Right ventricle myocardium inferior (tissue), 1 donor: ENCODE data around the gene SAP25. TPM values are rescaled to one million over a fixed set of nuclear protein-coding genes. Genes with fewer than 3 reads are reported as not detected.

Experiments
- ATAC-seq: fragments of 200-7000 bp; cut with Tn5 transposase; one replicate; pipeline ENCODE4 v1.9.1; 2020; ENCODE audit warnings: mild to moderate bottlenecking, moderate library complexity
- DNase-seq: peaks from one replicate; pipeline ENCODE4 v3.0.0; 2021; ENCODE audit errors: missing footprints
- intact Hi-C: fragments of 100-400 bp; cut with DNase I; formaldehyde crosslinking; loops from one replicate; pipeline ENCODE4 v1.11.0; 2022
- long read RNA-seq: library from polyadenylated mRNA; unstranded; transcript quantifications from one replicate; pipeline ENCODE4 v2.0.0, GENCODE V29; 2021
- total RNA-seq: library from RNA; stranded (reverse); fragmentation: NEBNext Ultra II Directional; extraction: Animal tissue kit (Norgen Biotek cat#: 25700); gene quantifications from one replicate; pipeline ENCODE4 v1.2.1, GENCODE V29; 2021
- donor health status: DM: no; HTN: yes; CAD: no; lungs with severe emphysema.

The SAP25 gene
- 0.84 TPM for total RNA-seq
- long read RNA-seq, partial matches to known transcripts = 0 of 1 reads
- long read RNA-seq, other reads (novel, unspliced or antisense) = 0 of 1 reads

DNA sequence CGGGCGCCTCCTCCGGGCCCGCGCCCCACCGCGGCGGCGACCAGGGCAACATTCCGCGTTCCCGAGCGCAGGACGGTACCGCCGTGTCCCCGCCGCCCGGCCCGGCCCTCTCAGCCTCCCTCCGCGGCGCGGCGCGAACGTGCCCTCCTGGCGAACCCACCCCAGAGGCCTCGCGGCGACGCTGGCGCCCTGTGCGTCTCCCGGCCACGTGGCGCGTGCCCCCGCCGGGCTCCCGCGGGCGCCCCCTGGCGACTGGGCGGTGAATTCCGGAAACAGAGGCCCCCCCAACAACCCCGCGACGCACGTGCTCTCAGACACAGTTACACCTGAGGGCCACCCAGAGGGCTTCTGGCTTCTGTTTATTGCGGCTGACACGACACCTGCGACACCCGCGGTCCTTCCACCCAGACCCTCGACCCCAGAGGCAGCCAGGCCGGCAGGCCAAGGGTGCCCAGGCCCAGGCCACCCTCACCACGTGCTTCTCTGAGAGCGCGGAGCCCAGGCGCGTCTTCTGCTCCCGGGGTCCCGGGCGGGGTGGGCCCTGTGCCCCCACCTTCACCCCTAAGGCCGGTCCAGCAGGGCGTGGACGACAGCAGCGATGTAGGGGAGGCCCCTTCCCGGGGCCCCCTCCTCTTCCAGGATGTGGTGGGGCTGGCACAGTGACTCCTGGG lies at the start of gene SAP25:
Gene SAP25, minus strand, starts transcription at position 210 of the 671 bp plus-strand sequence. Its CDS starts 158 bp downstream, at position 52.
- no peak for DNase-seq
- intact Hi-C loops = no loop called here
- no peak for ATAC-seq

DNA sequence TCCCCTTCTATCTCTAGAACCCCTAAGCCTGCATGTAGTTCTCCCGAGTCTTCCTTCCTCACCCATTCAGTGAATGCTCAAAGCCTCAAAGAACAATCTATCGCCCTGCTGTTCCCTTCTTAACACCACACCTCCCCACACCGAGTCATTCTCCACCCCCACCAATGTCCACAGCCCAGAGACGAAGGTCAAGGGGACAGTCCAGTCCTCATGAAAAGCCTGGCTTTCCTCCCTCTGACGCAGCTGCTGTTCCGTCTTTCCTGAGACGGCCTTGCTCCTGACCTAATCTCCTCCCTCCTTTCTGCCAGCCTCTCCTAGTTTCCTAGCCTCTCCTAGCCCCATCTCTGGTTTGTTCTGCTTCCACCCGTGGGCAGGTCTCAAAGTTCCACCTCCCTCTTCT lies 47.9 kb upstream of the SAP25 start:
- ATAC-seq (no peak), DNase-seq (no peak)
- intact Hi-C loops = no loop called here

DNA sequence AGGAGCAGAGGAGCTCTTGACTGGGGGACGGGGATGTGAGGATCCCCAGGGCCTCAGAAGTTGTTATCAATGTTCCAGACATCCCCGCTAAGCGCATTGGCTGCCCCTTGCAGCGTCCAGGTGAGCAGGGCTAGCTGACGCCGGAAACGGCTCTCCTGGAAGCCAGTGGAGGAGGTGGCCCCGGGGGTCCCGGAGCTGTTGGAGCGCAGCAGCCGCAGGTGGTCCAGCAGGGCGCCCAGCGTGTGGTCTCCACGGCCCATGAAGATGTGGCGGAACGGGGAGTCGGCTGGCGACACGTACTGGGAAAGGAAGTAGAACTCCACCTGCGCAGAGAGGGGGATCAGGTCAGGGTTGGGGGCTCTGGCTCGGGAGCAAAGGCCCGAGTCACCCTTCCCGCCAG lies 47.1 kb upstream of the SAP25 start:
- intact Hi-C loops = no loop called here
- DNase-seq = no peak
- no peak for ATAC-seq

DNA sequence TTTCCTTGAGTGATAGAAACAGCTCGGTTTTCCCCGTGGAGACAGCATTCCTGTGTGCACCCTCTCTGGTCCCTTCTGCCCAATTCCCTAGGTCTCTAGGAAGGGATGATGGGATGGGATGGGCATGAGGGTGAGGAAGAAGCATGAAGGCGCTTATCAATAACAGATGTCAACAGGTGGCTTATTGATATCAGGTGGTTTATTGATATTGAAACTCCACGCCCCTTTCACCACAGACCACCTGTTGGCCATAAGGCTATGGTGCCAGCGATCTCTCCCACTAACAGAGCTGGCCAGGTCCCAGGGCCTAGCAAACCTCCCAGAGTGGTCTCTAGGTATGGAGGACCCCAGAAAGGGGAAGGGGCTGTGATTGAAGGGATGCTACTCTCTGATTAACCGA lies 46.5 kb upstream of the SAP25 start:
- ATAC-seq = no peak
- DNase-seq = no peak
- intact Hi-C loops = no loop called here

DNA sequence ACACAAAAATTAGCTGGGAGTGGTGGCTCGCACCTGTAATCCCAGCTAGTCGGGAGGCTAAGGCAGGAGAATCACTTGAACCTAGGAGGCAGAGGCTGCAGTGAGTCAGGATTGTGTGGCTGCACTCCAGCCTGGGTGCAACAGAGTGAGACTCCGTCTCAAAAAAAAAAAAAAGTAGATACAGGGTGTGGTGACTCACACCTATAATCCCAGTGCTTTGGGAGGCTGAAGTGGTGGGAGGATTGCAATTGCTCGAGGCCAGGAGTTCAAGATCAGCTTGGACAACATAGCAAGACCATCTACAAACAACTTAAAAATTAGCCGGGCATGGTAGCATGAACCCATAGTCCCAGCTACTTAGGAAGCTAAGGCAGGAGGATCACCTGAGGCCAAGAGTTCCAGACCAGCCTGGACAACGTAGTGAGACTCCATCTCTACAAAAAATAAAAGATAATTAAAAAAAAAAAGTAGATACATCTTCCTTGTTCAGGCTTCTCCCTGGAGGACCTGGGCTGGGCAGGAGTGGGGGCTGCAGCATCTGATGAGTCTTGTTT lies 40.7 kb upstream of the SAP25 start:
- DNase-seq (no peak), ATAC-seq (no peak)
- intact Hi-C loops = loop anchor here (5.0 to 10.0 kb wide), 2 partner anchors 78 to 240 kb away; partner anchors contain the start of genes GIGYF1 and SLC12A9

DNA sequence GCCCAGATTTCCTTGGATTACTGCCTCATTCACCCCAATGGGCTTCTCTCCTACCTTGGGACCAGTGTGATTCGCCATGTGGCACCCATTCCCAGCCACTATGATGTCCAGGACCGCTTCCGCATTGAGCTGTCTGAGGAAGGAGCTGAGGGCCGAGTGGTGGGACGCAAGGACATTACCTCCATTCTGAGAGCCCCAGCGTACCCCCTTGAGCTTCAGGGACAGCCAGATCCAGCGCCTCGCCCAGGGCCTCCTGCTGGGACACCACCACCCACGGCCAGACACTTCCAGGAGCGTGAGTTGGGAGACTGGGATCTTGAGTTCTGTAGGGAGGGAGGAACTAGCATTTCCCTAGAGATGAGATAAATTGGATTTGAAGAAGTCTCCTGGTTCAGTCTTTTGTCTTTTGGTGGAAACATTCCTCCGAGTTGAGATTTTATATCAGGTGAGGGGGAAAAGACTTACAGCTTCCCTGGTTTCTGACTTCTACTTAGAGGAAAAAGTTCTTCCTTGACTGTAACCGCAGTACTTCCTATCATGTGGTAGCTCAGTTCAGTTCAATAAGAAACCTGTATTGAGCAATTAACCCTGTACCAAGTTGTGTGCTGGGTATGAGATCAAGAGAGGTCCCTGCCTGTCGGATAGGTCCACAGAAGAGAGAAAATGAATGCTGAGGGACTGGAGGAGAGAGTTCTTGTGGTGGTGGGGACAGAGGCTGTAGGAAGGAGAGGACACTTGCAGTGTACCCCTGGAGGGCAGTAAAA lies 39.9 kb upstream of the SAP25 start:
- intact Hi-C loops = loop anchor here (2.0 to 10.0 kb wide), 3 partner anchors 27 to 241 kb away; partner anchors contain the start of genes FBXO24, GIGYF1, LRCH4 and SLC12A9
- ATAC-seq (no peak), DNase-seq (no peak)

DNA sequence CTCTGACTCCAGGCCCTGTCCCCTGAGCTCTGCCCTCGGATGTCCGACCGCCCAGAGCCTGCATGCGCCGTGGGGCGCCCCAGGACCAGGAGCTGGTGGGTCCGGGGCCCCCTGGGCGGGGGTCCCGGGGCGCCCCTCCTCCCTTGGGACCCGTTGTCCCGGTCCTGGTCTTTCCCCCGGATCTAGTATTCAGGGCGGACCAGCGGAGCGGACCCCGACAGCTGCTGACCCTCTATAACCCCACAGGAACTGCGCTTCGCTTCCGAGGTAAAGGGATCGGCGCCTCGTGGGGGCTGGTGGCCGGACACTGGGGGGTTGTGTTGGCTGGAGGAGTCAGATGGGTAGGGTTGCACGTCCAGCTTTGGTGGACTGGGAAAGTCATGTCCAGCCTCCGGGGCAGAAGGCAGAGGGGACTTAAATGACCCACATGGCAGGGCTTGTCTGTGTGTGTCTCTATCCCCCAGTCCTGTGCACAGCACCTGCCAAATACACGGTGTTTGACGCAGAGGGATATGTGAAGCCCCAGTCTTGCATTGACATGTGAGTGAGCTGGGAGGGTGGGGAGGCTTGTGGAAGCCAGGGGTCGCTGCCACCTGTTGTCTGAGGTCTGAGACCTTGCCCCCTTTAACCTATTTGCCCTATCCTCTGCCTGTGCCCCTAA lies 39.2 kb upstream of the SAP25 start:
- intact Hi-C loops = loop anchor here (1.0 to 10.0 kb wide), 4 partner anchors 26 to 242 kb away; partner anchors contain the start of genes FBXO24, GIGYF1, GNB2 and LRCH4
- ATAC-seq (peak; percentile 2), DNase-seq (peak; percentile 71)

DNA sequence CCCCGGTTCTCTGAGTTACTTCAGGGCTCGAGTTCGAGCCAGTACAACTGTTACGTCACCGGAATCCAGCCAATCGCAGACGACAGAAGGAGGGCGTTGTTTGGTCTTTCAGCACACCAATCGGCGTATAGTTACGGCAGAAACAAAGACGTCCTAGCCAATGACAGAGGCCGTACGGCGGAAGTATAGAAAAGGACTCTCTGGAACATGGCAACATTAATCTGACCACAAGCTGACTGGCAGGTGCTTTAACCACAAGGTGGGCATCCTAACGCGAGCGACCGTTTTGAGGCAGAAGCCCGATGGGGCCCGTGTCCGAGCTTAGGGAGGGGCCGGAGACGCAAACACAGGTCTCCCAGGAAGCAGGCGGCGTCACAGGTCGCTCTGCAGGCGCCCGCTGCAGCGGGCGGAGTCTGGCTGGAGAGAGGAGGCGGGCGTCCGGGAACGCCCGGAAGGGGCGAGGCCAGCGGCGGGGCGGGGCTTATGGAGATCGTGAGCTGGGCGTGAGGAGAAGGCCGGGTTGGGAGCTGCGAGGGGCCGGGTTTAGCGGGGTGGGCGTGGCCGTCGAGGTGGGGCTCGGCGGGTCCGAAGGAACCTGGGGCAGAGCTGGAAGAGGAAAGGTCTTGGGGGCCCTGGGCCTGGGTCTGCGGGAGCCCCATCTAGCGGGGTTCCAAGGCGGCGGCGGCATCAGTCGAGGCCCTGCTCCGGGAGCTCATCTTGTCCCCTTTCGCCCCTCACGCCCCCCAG lies 38.5 kb upstream of the SAP25 start, which contains the start of gene MOSPD3:
Gene MOSPD3, plus strand, starts transcription at position 558 of the 747 bp plus-strand sequence. CDS start 252 bp downstream, outside the sequence.
- ATAC-seq (peak; percentile 97), DNase-seq (peak; percentile 98)
- intact Hi-C loops = loop anchor here (1.0 to 10.0 kb wide), 4 partner anchors 25 to 243 kb away; partner anchors contain the start of genes FBXO24, GIGYF1, GNB2 and LRCH4

DNA sequence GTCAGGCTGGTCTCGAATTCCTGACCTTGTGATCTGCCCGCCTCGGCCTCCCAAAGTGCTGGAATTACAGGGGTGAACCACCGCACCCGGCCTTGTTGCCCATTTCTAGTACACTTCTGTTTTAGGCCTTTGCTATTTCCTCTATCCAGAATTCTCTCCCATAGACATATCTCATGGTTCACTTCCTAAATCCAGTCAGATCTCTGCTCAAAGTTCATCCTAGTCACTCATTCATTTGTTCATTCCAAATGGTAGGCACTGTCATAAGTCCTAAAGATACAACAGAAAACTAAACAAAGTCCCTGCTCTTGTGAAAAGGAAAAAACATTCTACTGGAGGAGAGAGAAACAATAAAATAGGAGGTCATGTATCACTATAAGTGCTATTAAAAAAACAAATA lies 36.3 kb upstream of the SAP25 start:
- ATAC-seq (no peak), DNase-seq (no peak)
- intact Hi-C loops = loop anchor here (5.0 to 10.0 kb wide), 2 partner anchors 82 to 245 kb away; partner anchors contain the start of genes GIGYF1 and SLC12A9

DNA sequence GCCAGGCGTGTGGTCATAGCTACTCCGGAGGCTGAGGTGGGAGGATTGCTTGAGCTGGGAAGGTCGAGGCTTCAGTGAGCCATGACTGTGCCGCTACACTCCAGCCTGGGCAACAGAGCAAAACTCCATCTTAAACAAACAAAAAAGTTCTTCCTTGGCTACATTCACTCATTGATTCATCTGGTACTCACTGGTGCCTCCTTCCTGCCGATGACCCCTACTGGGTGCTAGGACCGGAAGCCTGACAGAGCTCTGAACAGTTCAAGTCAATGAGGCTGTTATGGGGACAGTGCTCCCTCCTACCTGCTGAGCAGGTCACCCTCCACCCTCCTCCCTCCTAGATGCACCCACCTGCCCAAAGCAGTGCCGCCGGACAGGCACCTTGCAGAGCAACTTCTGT lies 33.4 kb upstream of the SAP25 start:
- no peak for ATAC-seq
- no peak for DNase-seq
- intact Hi-C loops = no loop called here

DNA sequence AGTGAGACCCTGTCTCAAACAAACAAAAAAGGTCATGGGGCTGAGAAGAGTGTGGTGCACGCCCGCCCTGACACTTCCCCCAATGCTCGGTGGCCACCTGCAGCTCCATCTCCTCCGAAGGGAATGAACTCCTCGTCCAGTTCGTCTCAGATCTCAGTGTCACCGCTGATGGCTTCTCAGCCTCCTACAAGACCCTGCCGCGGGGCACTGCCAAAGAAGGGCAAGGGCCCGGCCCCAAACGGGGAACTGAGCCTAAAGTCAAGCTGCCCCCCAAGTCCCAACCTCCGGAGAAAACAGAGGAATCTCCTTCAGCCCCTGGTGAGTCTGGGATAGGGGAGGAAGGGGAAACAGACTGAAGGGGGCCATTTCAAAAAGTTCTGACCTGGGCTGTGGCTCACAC lies 32.6 kb upstream of the SAP25 start:
- ATAC-seq = no peak
- intact Hi-C loops = no loop called here

DNA sequence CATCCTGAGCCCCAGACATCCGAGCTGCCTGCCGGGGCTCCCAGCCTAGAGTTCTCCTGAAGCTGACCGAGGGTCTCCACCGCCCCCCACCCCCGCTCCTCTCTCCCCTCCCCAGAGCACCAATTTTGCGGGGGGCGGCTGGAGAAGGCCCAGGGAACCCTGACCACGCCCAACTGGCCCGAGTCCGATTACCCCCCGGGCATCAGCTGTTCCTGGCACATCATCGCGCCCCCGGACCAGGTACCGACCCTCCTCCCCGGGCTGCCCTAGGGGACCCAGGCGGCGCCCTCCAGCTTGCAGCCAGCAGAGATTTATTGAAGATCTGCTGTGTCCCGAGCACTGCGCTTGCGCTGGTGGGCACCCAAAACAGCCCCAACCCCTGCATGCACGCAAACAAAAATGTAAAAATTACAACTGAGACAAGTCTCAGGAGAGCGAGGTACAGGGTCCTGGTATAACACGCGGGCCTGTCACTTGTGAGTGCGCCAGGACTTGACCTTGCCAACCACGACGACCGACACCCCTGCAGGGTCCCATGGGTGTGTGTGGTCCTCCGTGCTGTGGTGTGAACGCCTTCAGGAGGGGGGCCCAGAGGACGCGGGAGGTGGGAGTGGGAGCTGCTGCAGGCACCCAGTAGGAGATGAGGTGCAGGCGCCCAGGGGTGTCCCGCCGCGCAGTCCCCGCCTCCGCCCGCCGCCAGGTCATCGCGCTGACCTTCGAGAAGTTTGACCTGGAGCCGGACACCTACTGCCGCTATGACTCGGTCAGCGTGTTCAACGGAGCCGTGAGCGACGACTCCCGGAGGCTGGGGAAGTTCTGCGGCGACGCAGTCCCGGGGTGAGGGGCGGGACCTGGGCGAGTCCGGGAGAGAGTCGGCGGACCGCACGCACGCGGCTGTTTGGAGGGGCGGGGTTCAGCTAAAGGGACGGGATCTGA lies 31.5 kb upstream of the SAP25 start:
- intact Hi-C loops = no loop called here
- DNase-seq (peak; percentile 86), ATAC-seq (peak; percentile 4)

More for the DNA sequence above, 32.6 kb upstream of the SAP25 start:
- peak; percentile 72 for DNase-seq

DNA sequence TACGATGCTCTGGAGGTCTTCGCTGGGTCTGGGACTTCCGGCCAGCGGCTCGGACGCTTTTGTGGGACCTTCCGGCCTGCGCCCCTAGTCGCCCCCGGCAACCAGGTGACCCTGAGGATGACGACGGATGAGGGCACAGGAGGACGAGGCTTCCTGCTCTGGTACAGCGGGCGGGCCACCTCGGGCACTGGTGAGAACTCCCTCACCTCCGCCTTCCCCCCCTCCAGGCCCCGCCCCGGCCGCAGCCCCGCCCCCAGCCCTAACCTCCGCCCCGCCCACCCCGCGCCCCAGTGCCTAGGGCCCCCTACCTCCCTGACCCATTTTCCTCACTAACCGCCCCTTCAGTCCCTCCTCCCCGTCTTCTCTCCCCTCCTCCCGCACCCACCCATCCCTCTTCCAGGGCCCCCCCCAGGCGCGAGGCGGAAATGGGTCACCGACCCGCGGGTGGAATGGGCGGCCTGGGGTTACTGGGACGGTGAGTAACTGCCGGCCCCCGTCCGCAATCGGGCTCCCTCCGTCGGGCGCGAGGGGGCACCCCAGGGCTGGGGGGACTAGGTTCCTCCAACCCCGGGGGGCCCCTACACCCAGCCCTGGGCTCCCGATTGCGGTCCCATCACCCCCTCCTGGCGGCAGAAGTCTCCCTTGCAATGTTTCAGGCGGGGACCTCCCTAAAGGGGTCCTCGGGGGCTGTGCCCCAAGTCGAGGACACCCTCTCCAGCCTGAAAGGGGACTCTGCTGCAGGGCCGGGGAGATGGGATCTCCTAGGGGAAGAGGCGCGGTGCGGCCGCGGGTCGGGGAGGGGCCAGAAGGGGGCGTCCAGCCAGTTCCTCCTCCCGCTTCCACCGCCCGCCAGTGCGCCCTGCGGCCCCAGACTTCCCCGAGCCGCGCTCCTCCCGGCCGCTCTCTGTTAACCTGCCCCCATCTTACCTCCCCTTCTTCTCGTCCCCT lies 30.6 kb upstream of the SAP25 start:
- peak; percentile 75 for ATAC-seq
- DNase-seq = peak; percentile 90
- intact Hi-C loops = no loop called here

DNA sequence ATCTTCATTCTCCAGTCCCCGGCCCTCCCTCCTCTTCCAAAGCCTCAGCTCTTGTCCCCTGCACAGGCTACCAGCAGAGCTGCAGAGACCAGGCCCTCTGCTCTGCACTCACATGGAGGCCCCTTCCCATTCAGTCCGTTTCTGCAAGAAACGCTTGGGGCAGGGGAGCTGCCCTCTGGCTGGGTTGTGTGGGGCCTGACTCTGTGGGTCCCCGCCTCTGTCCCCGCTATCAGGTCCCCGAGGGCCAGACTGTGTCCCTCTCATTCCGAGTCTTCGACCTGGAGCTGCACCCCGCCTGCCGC lies 30.0 kb upstream of the SAP25 start:
- intact Hi-C loops = no loop called here
- ATAC-seq = no peak
- DNase-seq = no peak

DNA sequence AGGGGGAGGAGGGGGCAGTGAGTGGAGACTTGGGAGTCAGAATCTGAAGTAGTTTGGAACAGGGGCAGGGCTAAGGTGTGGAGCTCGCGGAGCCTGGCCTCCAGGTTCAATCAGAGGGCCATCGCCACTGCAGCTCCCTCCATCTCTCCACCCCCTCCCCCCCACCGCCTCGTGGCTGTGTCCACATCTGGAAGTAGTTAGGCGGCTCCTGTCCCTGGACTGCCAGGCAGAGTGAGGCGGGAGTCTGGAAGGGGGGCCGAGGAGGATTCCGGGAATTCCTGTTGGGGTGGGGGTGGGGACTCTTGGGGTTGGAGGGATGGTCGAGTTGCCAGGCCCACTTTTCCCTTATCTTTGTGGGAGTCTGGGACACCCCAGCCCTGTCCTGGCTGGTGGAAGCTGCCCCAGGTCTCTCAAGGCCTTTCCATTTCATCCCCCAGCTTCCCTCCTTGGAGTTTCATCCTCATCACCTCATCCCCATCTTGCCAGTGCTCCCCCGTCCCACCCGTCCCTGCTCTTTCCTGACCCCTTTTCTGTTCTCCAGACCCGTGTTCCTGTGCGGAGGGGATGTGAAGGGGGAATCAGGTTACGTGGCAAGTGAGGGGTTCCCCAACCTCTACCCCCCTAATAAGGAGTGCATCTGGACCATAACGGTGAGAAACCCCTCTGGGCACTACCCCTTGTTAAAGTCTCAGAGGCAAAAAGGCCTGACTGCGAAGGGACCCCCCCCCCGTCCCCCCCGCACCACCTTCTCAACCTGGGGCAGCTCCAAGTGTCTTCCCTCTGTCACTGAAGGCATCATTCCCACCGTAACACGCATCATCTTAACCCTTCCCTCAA lies 29.4 kb upstream of the SAP25 start:
- ATAC-seq (peak; percentile 68), DNase-seq (peak; percentile 88)
- intact Hi-C loops = loop anchor here (1.0 kb wide), 1 partner anchor 16 kb away; no protein-coding TSS in a partner anchor
